Omental fat pad (tissue), 4 donors: ENCODE results near the gene SEMA4C. TPM values are rescaled to one million over a fixed set of nuclear protein-coding genes. Genes with fewer than 3 reads are reported as not detected.

Source experiments
- ATAC-seq: fragments of 150-250 bp; one replicate; pipeline ENCODE4 v1.9.1; 2016; ENCODE audit warnings: mild to moderate bottlenecking, moderate library complexity; ENCODE audit not compliant: low FRiP score
- DNase-seq: peaks from one replicate; pipeline ENCODE4 v3.0.0-alpha.2; 2019; ENCODE audit warnings: low spot score
- CTCF ChIP-seq, 3 donors: fragments of 450-650 bp; IDR thresholded peaks; one replicate each; pipeline ENCODE4 v1.5.1; 2016 to 2017; ENCODE audit warnings: antibody characterized with exemption in 3 of 3, mild to moderate bottlenecking in 3 of 3, moderate library complexity in 2 of 3
- total RNA-seq, 4 donors: library from RNA; depleted of rRNA; stranded (reverse); fragments of >200 nt; gene quantifications; one replicate each; pipeline ENCODE4 v1.1.0, GENCODE V29; 2016

Gene SEMA4C
- total RNA-seq, 4 donors from 2014 or later, result 19.7 to 40.4 (median 26.9) TPM

- no peak for ATAC-seq
- no peak for DNase-seq
- no peak for TF ChIP-seq CTCF (IDR thresholded peaks at IDR 0.05)
Measured at GRCh38 chr2:96883306-96883705, 13.4 kb upstream of the SEMA4C start.

GRCh38 chr2:96882906-96883305 is 13.0 kb upstream of the SEMA4C start:
- ATAC-seq (no peak), DNase-seq (no peak)
- no peak for TF ChIP-seq CTCF (IDR thresholded peaks at IDR 0.05)

- no peak for TF ChIP-seq CTCF (IDR thresholded peaks at IDR 0.05)
- DNase-seq (no peak), ATAC-seq (no peak)
Measured at GRCh38 chr2:96882230-96882629, 12.3 kb upstream of the SEMA4C start.

- ATAC-seq, result peak; percentile 41
- TF ChIP-seq CTCF (IDR thresholded peaks at IDR 0.05), result no peak
- DNase-seq, result no peak
Measured at GRCh38 chr2:96881349-96882195, 11.7 kb upstream of the SEMA4C start.

GRCh38 chr2:96880891-96881273 is 11.0 kb upstream of the SEMA4C start:
- DNase-seq (no peak), ATAC-seq (no peak)
- no peak for TF ChIP-seq CTCF (IDR thresholded peaks at IDR 0.05)

GRCh38 chr2:96879545-96880040 is 9.7 kb upstream of the SEMA4C start:
- DNase-seq (no peak), ATAC-seq (no peak)
- no peak for TF ChIP-seq CTCF (IDR thresholded peaks at IDR 0.05)
